Measurements from ENCODE around the gene ARSD.

GRCh38 chrX:2888309-2888708 is 40.8 kb downstream of the ARSD start:
- TF ChIP-seq GATA3 (IDR thresholded peaks at IDR 0.05; ENCODE audit: low read depth, low read length) = no peak
- TF ChIP-seq GATA2 (IDR thresholded peaks at IDR 0.05; ENCODE audit: low read depth, low read length) = no peak

Measured in SH-SY5Y (cell line).